ENCODE results near the gene SMIM28. TPM values are rescaled to one million over a fixed set of nuclear protein-coding genes. Genes with fewer than 3 reads are reported as not detected.

Gene SMIM28
- total and polyA plus RNA-seq, 9 of the 15 experiments (the other 6 are each of a cell fraction or from before 2014, with no cell fraction given), result not detected

DNA sequence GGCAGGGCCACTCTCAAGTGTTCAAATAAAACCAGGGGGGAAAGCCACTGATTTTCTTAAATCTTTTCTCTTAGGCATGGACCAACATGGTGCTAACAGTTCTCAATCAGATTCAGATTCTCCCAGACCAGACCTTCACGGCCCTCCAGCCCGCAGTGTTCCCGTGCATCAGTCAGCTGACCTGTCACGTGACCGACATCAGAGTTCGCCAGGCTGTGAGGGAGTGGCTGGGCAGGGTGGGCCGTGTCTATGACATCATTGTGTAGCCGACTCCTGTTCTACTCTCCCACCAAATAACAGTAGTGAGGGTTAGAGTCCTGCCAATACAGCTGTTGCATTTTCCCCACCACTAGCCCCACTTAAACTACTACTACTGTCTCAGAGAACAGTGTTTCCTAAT, 41.5 kb upstream of the SMIM28 start (continued):
- TF ChIP-seq, protein P1, sequence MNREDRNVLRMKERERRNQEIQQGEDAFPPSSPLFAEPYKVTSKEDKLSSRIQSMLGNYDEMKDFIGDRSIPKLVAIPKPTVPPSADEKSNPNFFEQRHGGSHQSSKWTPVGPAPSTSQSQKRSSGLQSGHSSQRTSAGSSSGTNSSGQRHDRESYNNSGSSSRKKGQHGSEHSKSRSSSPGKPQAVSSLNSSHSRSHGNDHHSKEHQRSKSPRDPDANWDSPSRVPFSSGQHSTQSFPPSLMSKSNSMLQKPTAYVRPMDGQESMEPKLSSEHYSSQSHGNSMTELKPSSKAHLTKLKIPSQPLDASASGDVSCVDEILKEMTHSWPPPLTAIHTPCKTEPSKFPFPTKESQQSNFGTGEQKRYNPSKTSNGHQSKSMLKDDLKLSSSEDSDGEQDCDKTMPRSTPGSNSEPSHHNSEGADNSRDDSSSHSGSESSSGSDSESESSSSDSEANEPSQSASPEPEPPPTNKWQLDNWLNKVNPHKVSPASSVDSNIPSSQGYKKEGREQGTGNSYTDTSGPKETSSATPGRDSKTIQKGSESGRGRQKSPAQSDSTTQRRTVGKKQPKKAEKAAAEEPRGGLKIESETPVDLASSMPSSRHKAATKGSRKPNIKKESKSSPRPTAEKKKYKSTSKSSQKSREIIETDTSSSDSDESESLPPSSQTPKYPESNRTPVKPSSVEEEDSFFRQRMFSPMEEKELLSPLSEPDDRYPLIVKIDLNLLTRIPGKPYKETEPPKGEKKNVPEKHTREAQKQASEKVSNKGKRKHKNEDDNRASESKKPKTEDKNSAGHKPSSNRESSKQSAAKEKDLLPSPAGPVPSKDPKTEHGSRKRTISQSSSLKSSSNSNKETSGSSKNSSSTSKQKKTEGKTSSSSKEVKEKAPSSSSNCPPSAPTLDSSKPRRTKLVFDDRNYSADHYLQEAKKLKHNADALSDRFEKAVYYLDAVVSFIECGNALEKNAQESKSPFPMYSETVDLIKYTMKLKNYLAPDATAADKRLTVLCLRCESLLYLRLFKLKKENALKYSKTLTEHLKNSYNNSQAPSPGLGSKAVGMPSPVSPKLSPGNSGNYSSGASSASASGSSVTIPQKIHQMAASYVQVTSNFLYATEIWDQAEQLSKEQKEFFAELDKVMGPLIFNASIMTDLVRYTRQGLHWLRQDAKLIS (CRISPR knock-in tag; IDR thresholded peaks at IDR 0.05), result no peak
- TF ChIP-seq DNMT1 (IDR thresholded peaks at IDR 0.05) (no peak), DDX20 (tag; IDR thresholded peaks at IDR 0.05; ENCODE audit: low read depth) (no peak), ZNF121 (CRISPR knock-in tag; conservative IDR thresholded peaks at IDR 0.05) (no peak), KDM4B (IDR thresholded peaks at IDR 0.05; ENCODE audit: borderline replicate concordance in 2 of 2, low read depth in 1 of 2) (no peak), MAFF (IDR thresholded peaks at IDR 0.05; ENCODE audit: low read length) (no peak), FOS (IDR thresholded peaks at IDR 0.05; ENCODE audit: extremely low read depth, insufficient read length) (peak; percentile 68), DACH1 (IDR thresholded peaks at IDR 0.05; ENCODE audit: partially characterized antibody) (peak; percentile 20), ASH1L (IDR thresholded peaks at IDR 0.05; ENCODE audit: borderline replicate concordance, low read depth, partially characterized antibody) (no peak), MYBL2 (IDR thresholded peaks at IDR 0.05; ENCODE audit: low read depth) (no peak), MYBL2 (CRISPR knock-in tag; IDR thresholded peaks at IDR 0.05; ENCODE audit: borderline replicate concordance) (no peak), ZNF507 (tag; conservative IDR thresholded peaks at IDR 0.05) (no peak), ZNF717 (CRISPR knock-in tag; IDR thresholded peaks at IDR 0.05) (no peak), TOE1 (IDR thresholded peaks at IDR 0.05; ENCODE audit: borderline replicate concordance) (peak; percentile 98), TOE1 (CRISPR knock-in tag; IDR thresholded peaks at IDR 0.05; ENCODE audit: borderline replicate concordance, low read depth) (no peak), ZNF347 (CRISPR knock-in tag; IDR thresholded peaks at IDR 0.05; ENCODE audit: low read depth) (no peak), ILK (tag; IDR thresholded peaks at IDR 0.05; ENCODE audit: borderline replicate concordance, low read depth) (no peak)
- TF ChIP-seq, protein P2, sequence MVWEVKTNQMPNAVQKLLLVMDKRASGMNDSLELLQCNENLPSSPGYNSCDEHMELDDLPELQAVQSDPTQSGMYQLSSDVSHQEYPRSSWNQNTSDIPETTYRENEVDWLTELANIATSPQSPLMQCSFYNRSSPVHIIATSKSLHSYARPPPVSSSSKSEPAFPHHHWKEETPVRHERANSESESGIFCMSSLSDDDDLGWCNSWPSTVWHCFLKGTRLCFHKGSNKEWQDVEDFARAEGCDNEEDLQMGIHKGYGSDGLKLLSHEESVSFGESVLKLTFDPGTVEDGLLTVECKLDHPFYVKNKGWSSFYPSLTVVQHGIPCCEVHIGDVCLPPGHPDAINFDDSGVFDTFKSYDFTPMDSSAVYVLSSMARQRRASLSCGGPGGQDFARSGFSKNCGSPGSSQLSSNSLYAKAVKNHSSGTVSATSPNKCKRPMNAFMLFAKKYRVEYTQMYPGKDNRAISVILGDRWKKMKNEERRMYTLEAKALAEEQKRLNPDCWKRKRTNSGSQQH (CRISPR knock-in tag; IDR thresholded peaks at IDR 0.05), result no peak
- TF ChIP-seq, protein P3, sequence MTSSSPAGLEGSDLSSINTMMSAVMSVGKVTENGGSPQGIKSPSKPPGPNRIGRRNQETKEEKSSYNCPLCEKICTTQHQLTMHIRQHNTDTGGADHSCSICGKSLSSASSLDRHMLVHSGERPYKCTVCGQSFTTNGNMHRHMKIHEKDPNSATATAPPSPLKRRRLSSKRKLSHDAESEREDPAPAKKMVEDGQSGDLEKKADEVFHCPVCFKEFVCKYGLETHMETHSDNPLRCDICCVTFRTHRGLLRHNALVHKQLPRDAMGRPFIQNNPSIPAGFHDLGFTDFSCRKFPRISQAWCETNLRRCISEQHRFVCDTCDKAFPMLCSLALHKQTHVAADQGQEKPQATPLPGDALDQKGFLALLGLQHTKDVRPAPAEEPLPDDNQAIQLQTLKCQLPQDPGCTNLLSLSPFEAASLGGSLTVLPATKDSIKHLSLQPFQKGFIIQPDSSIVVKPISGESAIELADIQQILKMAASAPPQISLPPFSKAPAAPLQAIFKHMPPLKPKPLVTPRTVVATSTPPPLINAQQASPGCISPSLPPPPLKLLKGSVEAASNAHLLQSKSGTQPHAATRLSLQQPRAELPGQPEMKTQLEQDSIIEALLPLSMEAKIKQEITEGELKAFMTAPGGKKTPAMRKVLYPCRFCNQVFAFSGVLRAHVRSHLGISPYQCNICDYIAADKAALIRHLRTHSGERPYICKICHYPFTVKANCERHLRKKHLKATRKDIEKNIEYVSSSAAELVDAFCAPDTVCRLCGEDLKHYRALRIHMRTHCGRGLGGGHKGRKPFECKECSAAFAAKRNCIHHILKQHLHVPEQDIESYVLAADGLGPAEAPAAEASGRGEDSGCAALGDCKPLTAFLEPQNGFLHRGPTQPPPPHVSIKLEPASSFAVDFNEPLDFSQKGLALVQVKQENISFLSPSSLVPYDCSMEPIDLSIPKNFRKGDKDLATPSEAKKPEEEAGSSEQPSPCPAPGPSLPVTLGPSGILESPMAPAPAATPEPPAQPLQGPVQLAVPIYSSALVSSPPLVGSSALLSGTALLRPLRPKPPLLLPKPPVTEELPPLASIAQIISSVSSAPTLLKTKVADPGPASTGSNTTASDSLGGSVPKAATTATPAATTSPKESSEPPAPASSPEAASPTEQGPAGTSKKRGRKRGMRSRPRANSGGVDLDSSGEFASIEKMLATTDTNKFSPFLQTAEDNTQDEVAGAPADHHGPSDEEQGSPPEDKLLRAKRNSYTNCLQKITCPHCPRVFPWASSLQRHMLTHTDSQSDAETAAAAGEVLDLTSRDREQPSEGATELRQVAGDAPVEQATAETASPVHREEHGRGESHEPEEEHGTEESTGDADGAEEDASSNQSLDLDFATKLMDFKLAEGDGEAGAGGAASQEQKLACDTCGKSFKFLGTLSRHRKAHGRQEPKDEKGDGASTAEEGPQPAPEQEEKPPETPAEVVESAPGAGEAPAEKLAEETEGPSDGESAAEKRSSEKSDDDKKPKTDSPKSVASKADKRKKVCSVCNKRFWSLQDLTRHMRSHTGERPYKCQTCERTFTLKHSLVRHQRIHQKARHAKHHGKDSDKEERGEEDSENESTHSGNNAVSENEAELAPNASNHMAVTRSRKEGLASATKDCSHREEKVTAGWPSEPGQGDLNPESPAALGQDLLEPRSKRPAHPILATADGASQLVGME (CRISPR knock-in tag; IDR thresholded peaks at IDR 0.05), result peak; percentile 27; the same call in 1 of the 2 replicates
